Epithelial cell of esophagus (primary cell): Measurements from ENCODE around the gene EXOC6.

Experiments used
- DNase-seq: peaks from one replicate; pipeline ENCODE4 v3.0.0; 2010; ENCODE audit warnings: low read depth
- H3K4me3 ChIP-seq: 2 replicates; pipeline ENCODE4 v1.5.1; 2011; ENCODE audit warnings: mild to moderate bottlenecking, low read length, control low read depth
- CTCF ChIP-seq: IDR thresholded peaks from 2 replicates; pipeline ENCODE4 v1.5.1; 2011; ENCODE audit warnings: low read depth, mild to moderate bottlenecking, low read length, control low read depth, inconsistent platforms; ENCODE audit not compliant: insufficient read depth; ENCODE audit errors: missing control alignments

The EXOC6 gene

DNA sequence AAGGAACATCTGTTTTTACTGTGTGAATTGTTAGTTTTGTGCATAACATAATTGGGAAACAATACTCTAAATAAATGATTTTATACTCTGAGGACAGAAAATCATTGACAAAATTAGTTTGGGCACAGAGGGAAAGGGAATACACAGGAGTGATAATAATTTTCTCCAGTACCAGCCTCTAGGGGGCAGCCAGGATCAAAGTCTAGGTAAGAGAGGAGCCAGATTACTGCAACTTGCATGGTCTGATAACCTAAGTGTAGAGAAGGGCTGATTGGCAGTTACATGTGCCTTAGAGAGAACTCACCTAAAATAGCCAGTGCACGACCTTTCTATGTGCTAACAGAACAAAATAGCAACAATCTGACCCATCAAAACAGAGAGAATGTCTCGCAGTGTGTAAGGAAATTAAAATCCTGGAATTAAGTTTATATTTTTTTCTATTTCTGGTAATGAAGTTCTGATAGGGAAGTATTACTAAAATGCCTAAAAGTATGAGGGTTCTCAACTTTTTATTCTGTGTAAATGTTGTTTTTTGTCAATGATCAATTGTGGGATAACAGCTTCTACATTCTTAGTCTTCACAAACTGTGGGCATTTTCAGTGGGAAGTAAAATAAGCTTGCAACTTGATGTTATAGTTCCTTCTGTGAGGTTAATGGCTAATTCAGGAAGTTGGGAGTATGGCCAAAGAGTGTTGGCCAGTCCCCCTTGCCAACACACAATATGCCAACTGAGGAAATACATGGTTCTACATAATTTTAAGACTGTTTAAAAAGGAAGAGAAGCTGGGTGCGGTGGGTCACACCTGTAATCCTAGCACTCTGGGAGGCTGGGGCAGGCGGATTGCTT lies 66.4 kb downstream of the EXOC6 start:
- no peak overlapping the region for H3K4me3 ChIP-seq
- TF ChIP-seq CTCF, result peak; percentile 80
- peak; percentile 63 for DNase-seq

DNA sequence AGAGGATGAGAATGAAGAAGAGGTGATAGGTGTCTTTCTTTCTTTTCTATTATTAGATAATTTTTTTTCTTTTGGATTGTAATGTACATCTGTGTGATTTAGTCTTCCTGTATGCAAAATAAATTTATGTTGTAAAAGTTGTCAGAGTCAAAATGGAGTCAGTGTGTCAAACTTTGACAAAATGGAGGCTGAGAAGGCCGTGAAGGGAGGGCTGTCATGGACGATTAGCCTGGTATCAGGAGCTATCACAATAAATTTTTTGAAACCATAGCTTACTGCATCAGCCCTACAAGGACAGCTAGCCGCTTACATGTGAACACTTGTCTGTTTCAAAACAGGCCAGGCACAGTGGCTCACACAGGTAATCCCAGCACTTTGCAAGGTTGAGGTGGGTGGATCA lies 67.6 kb downstream of the EXOC6 start:
- H3K4me3 ChIP-seq, result no peak overlapping the region
- no peak for TF ChIP-seq CTCF
- DNase-seq, result no peak

DNA sequence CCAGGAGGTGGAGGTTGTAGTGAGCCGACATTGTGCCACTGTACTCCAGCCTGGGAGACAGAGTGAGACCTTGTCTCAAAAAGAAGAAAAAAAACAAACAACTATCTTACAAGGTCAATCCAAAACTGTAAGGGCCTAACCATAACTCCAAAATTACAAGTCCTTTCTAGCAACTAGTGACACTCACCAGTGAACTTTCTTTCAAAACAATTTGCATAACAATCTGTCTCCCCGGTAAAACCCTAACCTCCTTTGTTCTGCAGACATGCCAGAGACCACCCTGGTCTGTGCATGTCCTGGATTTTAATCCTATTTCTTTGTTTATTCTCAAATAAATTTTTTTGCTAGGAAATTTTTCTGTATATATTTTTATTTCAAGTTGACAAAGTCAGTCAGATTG lies 68.1 kb downstream of the EXOC6 start:
- DNase-seq, result no peak
- TF ChIP-seq CTCF, result no peak
- H3K4me3 ChIP-seq, result no peak overlapping the region

GRCh38 chr10:92918603-92919002 lies 70.3 kb downstream of the EXOC6 start:
- no peak for TF ChIP-seq CTCF
- H3K4me3 ChIP-seq, result no peak overlapping the region
- no peak for DNase-seq

DNA sequence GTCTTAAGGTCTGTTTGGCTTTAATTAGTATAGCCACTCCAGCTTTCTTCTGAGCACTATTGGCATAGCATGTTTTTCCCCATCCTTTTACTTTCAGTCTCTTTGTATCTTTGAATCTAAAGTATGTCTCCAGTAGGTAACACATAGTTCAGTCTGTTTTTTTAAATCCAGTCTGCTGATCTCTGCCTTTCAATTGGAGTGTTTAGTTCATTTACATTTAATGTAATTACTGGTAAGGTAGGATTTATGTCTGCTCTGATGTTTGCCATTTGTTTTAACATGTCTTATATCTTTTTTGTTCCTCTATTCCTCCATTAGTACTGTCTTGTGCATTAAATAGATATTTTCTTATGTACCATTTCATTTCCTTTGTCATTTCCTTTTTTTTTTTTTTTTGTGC lies 72.5 kb downstream of the EXOC6 start:
- TF ChIP-seq CTCF, result no peak
- no peak for DNase-seq
- no peak overlapping the region for H3K4me3 ChIP-seq

DNA sequence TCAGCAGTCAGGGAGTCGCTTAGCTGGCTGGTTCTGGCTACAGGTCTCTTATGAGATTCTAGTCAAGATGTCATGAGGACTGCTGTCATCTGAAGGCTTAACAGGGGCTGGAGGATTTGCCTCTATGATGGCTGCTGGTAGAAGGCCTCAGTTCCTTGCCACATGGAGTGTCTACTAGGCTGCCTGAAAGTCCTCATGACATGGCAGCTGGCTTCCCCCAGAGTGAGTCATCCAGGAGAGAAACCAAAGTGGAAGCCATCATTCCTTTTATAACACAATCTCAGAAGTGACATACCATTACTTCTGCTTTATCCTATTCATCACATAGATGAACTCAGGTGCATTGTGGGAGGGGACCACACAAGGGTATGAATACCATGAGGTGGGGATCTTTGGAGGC lies 75.1 kb downstream of the EXOC6 start:
- TF ChIP-seq CTCF, result no peak
- no peak overlapping the region for H3K4me3 ChIP-seq
- DNase-seq, result no peak

DNA sequence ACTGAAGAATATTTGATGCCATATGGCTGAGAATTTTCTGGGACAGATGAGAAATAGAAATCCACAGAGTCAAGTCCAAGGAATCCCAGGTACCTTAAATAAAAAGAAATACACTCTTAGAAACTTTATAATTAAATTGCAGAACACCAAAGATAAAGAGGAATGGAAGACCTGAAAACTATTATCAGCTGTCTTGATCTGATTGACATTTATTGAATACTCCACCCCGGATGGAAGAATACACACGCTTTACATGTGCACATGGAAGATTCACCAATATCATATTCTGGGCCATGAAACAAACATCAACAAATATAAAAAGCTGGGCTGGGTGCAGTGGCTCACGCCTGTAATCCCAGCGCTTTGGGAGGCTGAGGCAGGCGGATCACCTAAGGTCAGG lies 81.6 kb downstream of the EXOC6 start:
- TF ChIP-seq CTCF, result no peak
- no peak overlapping the region for H3K4me3 ChIP-seq
- DNase-seq, result no peak
